NT2/D1 (cell line): ENCODE measurements around the gene NBEAL1.
"Not testable (repeated sequence)": the region's sequence is repeated elsewhere in the genome, so short reads cannot be mapped to it uniquely, and the experiment has no call there.

Experiments used
- DNase-seq: peaks from one replicate; pipeline ENCODE4 v3.0.0-alpha.2; 2011; ENCODE audit warnings: low read depth, low spot score
- H3K27me3 ChIP-seq: 2 replicates; pipeline ENCODE4 v1.6.0; 2011; ENCODE audit warnings: mild to moderate bottlenecking; ENCODE audit not compliant: insufficient read length, insufficient read depth
- H3K36me3 ChIP-seq: 2 replicates; pipeline ENCODE4 v1.6.1; 2011; ENCODE audit warnings: mild to moderate bottlenecking, low read length, mixed read lengths; ENCODE audit not compliant: insufficient read depth, insufficient read length
- H3K4me1 ChIP-seq: 2 replicates; pipeline ENCODE4 v1.5.1; 2011; ENCODE audit not compliant: insufficient read depth, insufficient read length
- H3K4me3 ChIP-seq: 2 replicates; pipeline ENCODE4 v1.5.1; 2011; ENCODE audit warnings: low read depth; ENCODE audit not compliant: insufficient read length
- H3K9ac ChIP-seq: 2 replicates; pipeline ENCODE4 v1.6.0; 2011; ENCODE audit warnings: low read depth; ENCODE audit not compliant: insufficient read length
- H3K9me3 ChIP-seq: 2 replicates; pipeline ENCODE4 v1.5.1; 2011; ENCODE audit warnings: mild to moderate bottlenecking, low read length; ENCODE audit not compliant: insufficient read depth
- SUZ12 ChIP-seq: IDR thresholded peaks from 2 replicates; pipeline ENCODE4 v1.6.1; 2011; ENCODE audit not compliant: insufficient read length, insufficient read depth; ENCODE audit errors: extremely low read depth
- YY1 ChIP-seq: IDR thresholded peaks from 2 replicates; pipeline ENCODE4 v1.6.1; 2011; ENCODE audit not compliant: insufficient read length, insufficient read depth
- ZNF274 ChIP-seq: IDR thresholded peaks from 2 replicates; pipeline ENCODE4 v1.6.1; 2011; ENCODE audit warnings: mild to moderate bottlenecking, low read depth, low read length

NBEAL1 gene

DNA sequence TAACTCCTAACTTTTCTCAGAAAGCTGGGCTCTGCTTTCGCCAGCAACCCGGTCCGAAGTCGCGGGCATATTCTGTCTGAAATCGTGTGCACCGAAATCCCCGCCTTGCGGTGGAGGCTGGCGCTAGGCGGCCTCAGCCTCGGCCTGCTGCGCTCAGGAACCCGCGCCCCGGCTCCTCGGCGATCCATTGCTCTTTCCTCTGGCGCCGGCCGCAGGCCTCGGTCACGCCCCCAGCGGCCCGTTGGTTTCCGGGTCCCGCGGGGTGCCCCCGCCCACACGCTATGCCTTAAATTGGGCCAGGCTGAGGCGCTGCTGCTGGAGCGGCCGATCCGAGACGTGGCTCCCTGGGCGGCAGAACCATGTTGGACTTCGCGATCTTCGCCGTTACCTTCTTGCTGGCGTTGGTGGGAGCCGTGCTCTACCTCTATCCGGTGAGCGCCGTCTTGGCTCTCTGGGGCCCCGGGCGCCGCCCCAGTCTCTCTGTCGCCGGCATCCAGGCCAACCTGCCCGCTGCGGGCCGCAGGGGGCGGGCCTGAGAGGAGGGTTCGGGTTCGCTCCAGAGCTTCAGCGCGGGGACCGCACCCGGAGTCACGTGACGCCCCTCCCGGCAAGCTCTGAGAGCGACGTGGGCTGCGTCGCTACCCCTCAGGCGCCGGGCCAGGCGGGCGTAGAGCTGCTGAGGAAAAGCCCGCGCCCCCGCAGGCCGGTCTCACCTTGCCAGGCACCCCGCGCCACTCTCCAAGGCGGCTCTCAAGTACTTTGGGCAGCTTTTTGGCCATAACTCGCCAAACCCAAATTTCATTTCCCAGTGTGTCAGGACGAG, 224.2 kb downstream of the NBEAL1 start, which contains the start of gene CYP20A1:
TSS of gene CYP20A1 (plus strand) at position 315 of the 823 bp plus-strand sequence. CDS start at position 360, 45 bp downstream.
- peak; percentile 94 for DNase-seq
- Histone ChIP-seq H3K9ac (peak within 1 kb of the TSS; percentile 92), H3K4me1 (no peaks in the 10 kb centered on the region), H3K4me3 (peak within 1 kb of the TSS; percentile 57), H3K9me3 (no peaks in the 10 kb centered on the region), H3K27me3 (no peaks in the 10 kb centered on the region), H3K36me3 (peaks cover 29% of the 10 kb centered on the region)
- TF ChIP-seq SUZ12 (no peak), YY1 (no peak), ZNF274 (no peak)

DNA sequence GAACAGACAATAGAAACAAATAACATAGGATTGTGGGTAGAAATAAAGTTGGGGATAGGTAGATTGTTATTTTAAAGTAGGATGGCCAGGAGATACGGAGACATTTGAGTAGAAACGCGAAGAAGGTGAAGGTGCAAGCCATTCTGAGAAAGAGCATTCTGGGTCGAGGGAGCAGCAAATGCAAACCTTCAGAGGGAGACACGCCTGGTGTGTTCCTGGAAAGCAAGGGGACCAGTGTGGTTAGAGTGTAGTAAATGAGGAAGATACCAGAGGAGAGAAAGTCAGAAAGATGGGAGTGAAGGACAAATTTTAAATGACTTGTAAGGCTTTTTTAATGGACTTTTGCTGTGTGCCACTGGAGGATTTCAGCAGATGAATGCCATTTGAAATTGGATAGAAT, 225.8 kb downstream of the NBEAL1 start:
- H3K27me3 ChIP-seq: no peaks in the 10 kb centered on the region
- no peak for DNase-seq
- no peak overlapping the region for H3K4me3 ChIP-seq
- no peak overlapping the region for H3K9ac ChIP-seq
- no peaks in the 10 kb centered on the region for H3K4me1 ChIP-seq
- TF ChIP-seq YY1 (no peak), SUZ12 (no peak), ZNF274 (no peak)
- H3K9me3 ChIP-seq: no peaks in the 10 kb centered on the region
- H3K36me3 ChIP-seq: peaks cover 36% of the 10 kb centered on the region

DNA sequence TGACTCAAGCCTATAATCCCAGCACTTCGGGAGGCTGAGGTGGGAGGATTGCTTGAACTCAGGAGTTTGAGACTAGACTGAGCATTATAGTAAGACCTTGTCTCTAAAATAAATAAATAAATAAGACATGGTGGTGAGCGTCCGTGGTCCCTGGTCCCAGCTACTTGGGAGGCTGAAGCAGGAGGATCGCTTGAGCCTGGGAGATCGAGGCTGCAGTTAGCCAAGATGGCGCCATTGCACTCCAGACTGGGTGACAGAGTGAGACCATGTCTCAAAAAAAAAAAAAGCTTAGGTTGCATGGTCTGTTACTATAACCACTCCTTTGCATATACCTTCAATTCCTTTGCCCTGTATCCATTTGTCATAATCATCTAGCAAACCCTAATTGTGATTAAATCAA, 227.8 kb downstream of the NBEAL1 start:
- Histone ChIP-seq H3K9ac (no peak overlapping the region), H3K9me3 (no peaks in the 10 kb centered on the region), H3K4me3 (no peak overlapping the region), H3K4me1 (no peaks in the 10 kb centered on the region), H3K27me3 (no peaks in the 10 kb centered on the region), H3K36me3 (peaks cover 54% of the 10 kb centered on the region)
- TF ChIP-seq ZNF274 (no peak), YY1 (no peak), SUZ12 (no peak)
- no peak for DNase-seq

DNA sequence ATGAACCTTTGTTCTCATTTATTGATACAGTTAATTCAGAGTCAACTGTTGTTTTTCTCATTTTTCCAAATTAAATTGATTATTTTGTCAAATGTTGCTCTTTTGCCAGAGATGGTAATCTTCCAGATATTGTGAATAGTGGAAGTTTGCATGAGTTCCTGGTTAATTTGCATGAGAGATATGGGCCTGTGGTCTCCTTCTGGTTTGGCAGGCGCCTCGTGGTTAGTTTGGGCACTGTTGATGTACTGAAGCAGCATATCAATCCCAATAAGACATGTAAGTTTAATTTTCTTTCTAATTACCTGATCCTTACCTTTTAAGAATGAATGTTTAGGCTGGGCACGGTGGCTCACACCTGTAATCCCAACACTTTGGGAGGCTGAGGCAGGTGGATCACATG, 232.0 kb downstream of the NBEAL1 start:
- no peaks in the 10 kb centered on the region for H3K27me3 ChIP-seq
- H3K36me3 ChIP-seq: peaks cover 65% of the 10 kb centered on the region
- no peak for TF ChIP-seq ZNF274
- TF ChIP-seq SUZ12: no peak
- TF ChIP-seq YY1: no peak
- H3K4me3 ChIP-seq: no peak overlapping the region
- H3K9ac ChIP-seq: no peak overlapping the region
- DNase-seq: no peak
- no peaks in the 10 kb centered on the region for H3K4me1 ChIP-seq
- H3K9me3 ChIP-seq: no peaks in the 10 kb centered on the region

DNA sequence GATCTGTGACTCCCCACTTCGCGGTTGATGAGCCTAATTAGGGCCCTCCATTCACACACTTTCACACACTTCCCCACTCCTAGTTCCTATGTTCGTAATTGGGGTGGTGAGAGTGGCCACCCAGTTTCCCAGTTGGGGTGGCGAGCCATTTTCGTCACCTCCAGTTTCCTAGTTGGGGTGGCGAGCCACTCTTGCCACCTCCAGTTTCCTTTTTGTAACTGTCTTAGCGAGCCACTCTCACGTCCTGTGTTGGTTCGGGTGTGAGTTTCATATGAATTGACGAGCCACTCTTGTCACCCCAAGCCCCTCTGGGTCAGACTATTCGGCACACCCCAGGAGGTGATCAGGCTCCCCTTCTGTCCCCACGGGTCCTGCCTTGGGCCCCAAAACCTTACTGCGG, 238.1 kb downstream of the NBEAL1 start:
- Histone ChIP-seq H3K9ac (no peak overlapping the region), H3K4me3 (no peak overlapping the region), H3K27me3 (no peaks in the 10 kb centered on the region), H3K4me1 (no peaks in the 10 kb centered on the region), H3K36me3 (peaks cover 74% of the 10 kb centered on the region), H3K9me3 (no peaks in the 10 kb centered on the region)
- TF ChIP-seq SUZ12 (no peak), ZNF274 (no peak), YY1 (no peak)
- no peak for DNase-seq

DNA sequence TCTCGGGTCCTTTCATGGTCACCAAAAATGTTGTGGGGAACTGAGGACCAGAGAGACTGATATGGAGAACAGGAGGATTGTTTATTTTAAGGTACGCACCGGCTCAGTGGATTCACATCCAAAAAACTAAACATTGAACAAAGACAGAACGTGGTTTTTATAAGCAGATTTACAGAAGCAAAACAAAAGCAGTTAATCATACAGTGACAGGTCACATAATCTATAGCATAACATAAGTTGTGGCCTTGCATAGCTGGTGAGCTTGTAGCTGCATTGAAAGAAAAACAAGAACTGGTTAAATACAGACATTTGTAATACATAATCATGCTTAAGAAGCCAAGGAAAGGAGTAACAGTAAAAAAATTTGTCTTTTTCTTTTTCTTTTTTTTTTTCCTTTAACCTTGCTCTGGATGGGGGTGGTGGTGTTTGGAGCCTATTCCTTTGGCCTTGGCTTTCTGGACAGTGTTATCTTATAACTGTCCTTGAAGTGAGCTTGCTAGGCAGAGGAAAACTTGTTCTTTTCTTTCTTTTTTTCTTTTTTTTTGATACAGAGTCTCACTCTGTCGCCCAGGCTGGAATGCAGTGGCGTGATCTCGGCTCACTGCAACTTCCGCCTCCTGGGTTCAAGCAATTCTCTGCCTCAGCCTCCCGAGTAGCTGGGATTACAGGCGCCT, 238.9 kb downstream of the NBEAL1 start:
- peaks cover 78% of the 10 kb centered on the region for H3K36me3 ChIP-seq
- H3K27me3 ChIP-seq, H3K9ac ChIP-seq, H3K4me1 ChIP-seq, H3K9me3 ChIP-seq, H3K4me3 ChIP-seq, DNase-seq: not testable (repeated sequence)

DNA sequence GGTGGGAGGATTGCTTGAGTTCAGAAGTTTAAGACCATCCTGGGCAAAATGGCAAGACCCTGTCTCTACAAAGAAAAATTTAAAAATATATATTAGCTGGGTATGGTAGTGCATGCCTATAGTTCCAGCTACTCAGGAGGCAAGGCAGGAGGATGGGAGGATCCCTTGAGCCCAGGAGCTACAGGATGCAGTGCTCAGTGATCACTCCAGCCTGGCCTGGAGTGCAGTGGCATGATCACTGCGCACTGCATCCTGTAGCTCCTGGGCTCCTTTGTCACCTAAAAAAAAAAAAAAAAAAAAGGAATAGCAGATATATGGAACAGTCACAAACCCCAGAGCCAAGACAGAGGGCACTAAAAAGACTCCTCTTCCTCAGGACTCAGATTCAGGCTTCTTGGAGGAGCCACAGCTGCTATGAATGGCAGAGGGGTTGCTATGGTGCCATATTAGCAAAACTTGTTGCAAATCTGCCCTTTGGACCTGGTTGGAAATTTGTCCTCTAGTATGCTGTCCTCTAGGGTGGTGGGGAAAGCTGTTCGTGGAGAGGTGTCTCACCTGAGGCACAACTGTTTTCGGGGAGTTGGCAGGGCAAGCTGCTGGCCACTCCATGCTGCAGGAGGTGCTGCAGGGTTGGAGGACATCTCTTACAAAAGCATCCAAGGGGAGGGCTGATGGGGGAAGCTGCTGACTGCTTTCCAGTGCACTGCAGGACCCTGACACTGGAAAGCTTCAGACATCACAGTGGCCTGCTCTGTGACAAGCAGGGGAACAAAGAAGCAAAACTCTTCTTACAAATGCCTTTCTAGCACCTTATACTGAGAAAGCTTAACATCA, 246.9 kb downstream of the NBEAL1 start:
- Histone ChIP-seq H3K4me1 (peaks cover 5% of the 10 kb centered on the region), H3K36me3 (peaks cover 50% of the 10 kb centered on the region), H3K4me3 (no peak overlapping the region), H3K9me3 (no peaks in the 10 kb centered on the region), H3K27me3 (no peaks in the 10 kb centered on the region), H3K9ac (no peak overlapping the region)
- no peak for TF ChIP-seq SUZ12
- no peak for TF ChIP-seq YY1
- TF ChIP-seq ZNF274: no peak
- DNase-seq: no peak
